Effector memory CD8-positive, alpha-beta T cell (primary cell): ENCODE results near the gene TOR1AIP2.

Experiments
- ATAC-seq: fragments of 150-1000 bp; cut with Tn5 transposase; replicated peaks from 2 replicates; pipeline ENCODE4 v1.10.0; 2021; ENCODE audit warnings: mild to moderate bottlenecking, moderate library complexity
- DNase-seq, 3 experiments: peaks; one replicate each; pipeline ENCODE4 v3.0.0; 2021
- H3K27ac Mint-ChIP-seq, 2 donors: one replicate each; pipeline ENCODE4 v1.8.0; 2022; ENCODE audit warnings: mild to moderate bottlenecking in 2 of 2, mixed read lengths in 2 of 2, moderate library complexity in 2 of 2
- H3K27me3 Mint-ChIP-seq, 2 donors: one replicate each; pipeline ENCODE4 v1.8.0; 2022; ENCODE audit warnings: mixed read lengths in 2 of 2
- H3K36me3 Mint-ChIP-seq: one replicate; pipeline ENCODE4 v1.8.0; 2022; ENCODE audit warnings: mild to moderate bottlenecking, moderate library complexity, mixed read lengths; ENCODE audit not compliant: insufficient read depth
- H3K4me1 Mint-ChIP-seq, 2 donors: one replicate each; pipeline ENCODE4 v1.8.0; 2022; ENCODE audit warnings: low read depth in 2 of 2, mixed read lengths in 2 of 2
- H3K4me3 Mint-ChIP-seq, 2 donors: one replicate each; pipeline ENCODE4 v1.8.0; 2022; ENCODE audit warnings: mild to moderate bottlenecking in 2 of 2, mixed read lengths in 2 of 2, moderate library complexity in 2 of 2
- H3K9me3 Mint-ChIP-seq, 2 donors: one replicate each; pipeline ENCODE4 v1.8.0; 2022; ENCODE audit warnings: mixed read lengths in 2 of 2

The TOR1AIP2 gene

DNA sequence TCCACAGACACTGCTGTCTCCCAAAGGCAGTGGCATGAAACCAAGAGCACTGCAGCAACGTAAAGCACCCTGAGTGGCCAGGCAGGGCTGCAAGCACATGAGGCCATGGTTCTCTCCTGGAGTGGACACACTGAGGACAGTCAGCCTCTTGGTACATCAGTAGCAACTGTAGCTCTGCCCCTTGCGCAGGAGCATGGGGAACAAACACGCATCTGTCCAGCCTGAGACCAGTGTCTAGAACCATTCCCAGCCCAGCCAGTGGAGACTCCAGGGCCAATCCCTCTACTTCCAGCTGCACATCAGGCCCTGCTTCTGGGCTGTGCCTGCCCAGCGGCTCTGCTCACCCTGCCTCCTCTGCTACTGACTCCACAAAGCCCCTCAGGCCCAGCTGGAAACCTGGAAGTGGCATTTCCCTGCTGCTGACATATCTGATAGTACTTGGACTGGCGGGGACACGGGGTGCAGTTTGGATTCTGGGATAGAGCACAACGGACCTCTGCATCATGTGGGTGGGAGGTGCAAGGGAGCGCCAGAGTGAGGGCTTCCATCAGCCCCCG lies 49.0 kb downstream of the TOR1AIP2 start:
- H3K4me1 Mint-ChIP-seq, result peaks cover 13 to 18% of the 10 kb centered on the region in 2 donors
- no peak overlapping the region for H3K4me3 Mint-ChIP-seq
- peaks cover 2% of the 10 kb centered on the region for H3K36me3 Mint-ChIP-seq
- H3K9me3 Mint-ChIP-seq, result no peaks in the 10 kb centered on the region
- no peak overlapping the region for H3K27ac Mint-ChIP-seq
- DNase-seq (no peak), ATAC-seq (no peak)
- H3K27me3 Mint-ChIP-seq, result peaks cover 42 to 56% of the 10 kb centered on the region in 2 donors

GRCh38 chr1:179826626-179827280 lies 50.9 kb downstream of the TOR1AIP2 start:
- Mint-ChIP-seq H3K36me3 (peaks cover 3% of the 10 kb centered on the region), H3K27ac (peak overlapping the region in 1 of 2 donors; percentile 18), H3K4me1 (peaks cover 6 to 14% of the 10 kb centered on the region in 2 donors), H3K9me3 (no peaks in the 10 kb centered on the region), H3K27me3 (peaks cover 42 to 56% of the 10 kb centered on the region in 2 donors), H3K4me3 (no peak overlapping the region)
- DNase-seq (no peak), ATAC-seq (no peak)

DNA sequence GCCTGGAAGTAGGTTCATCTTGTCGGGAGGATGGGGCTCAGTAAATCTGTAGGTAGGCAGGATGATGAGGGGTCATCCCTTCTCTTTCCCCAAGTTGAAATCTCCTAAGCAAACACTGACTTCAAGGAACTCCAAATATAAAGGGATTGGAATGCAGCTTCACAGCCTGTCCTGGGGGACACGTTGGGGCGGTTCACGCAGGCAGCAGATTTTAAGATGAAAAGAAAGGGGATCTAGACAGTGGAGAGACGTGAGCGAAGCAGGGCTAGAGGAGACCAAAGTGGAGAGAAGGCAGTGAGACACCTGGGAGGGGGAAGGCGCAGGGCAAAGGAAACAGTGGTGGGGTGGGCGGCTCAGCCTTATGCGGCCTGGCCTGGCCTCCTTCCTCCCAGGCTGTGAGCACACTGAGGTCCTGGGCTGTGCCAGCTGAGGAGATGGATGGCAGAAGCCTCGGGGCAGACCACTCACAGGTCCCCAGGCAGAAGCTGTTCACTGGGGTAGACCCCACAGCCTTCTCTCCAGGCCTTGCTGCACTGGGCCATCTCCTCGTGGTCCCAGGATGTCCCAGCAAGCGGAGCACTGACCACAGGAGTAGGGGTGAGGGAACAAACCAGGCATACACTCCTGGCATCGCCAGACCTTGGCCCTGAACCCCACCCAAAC lies 51.7 kb downstream of the TOR1AIP2 start:
- ATAC-seq, result no peak
- Mint-ChIP-seq H3K27me3 (peaks cover 42 to 56% of the 10 kb centered on the region in 2 donors), H3K4me3 (no peak overlapping the region), H3K27ac (no peak overlapping the region), H3K4me1 (peaks cover 0 to 6% of the 10 kb centered on the region in 2 donors), H3K36me3 (peaks cover 3% of the 10 kb centered on the region), H3K9me3 (no peaks in the 10 kb centered on the region)
- DNase-seq, result no peak

- H3K4me3 Mint-ChIP-seq, result no peak overlapping the region
- DNase-seq (no peak), ATAC-seq (no peak)
- peaks cover 3% of the 10 kb centered on the region for H3K36me3 Mint-ChIP-seq
- H3K27me3 Mint-ChIP-seq, result peaks cover 42 to 61% of the 10 kb centered on the region in 2 donors
- no peaks in the 10 kb centered on the region for H3K9me3 Mint-ChIP-seq
- no peak overlapping the region for H3K27ac Mint-ChIP-seq
- H3K4me1 Mint-ChIP-seq, result peaks cover 0 to 3% of the 10 kb centered on the region in 2 donors
Observed at GRCh38 chr1:179825206-179825605, 52.4 kb downstream of the TOR1AIP2 start.

DNA sequence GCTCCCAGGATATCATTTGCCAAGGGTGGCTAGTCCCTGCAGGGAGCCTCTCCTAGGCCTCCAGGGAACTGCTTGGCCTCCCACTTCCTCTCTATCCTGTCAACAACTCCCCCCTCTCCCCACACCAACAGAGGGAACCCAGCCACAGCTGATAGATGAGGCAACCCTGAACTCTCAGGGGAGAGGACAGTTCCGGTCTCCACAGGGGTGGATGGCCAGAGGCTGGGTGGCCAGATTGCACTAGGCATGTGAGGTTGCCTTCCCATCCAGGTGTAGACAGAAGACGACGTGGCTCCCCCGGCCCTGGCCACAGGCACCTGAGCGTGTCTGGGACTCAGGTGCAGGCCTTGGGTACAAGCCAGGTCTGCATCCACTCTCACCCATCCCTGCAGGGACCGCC lies 53.3 kb downstream of the TOR1AIP2 start:
- H3K36me3 Mint-ChIP-seq, result peaks cover 3% of the 10 kb centered on the region
- DNase-seq (no peak), ATAC-seq (no peak)
- no peak overlapping the region for H3K4me3 Mint-ChIP-seq
- no peaks in the 10 kb centered on the region for H3K9me3 Mint-ChIP-seq
- no peak overlapping the region for H3K27ac Mint-ChIP-seq
- peaks cover 36 to 55% of the 10 kb centered on the region in 2 donors for H3K27me3 Mint-ChIP-seq
- H3K4me1 Mint-ChIP-seq, result peaks cover 0 to 3% of the 10 kb centered on the region in 2 donors

DNA sequence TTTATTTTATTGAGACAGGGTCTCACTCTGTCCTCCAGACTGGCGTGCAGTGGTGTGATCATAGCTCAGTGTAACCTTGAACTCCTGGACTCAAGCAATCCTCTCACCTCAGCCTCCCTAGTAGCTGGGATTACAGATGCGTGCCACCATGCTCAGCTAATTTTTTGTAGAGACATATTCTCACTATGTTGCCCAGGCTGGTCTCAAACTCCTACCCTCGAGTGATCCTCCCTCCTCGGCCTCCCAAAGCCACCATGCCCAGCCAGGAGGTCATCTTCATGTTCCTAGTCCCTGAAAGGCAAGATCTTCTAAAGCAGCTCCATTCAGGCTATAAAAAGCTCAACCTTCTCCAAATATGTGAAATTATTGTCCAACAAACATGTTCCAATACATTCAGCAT lies 53.9 kb downstream of the TOR1AIP2 start:
- ATAC-seq (no peak), DNase-seq (no peak)
- Mint-ChIP-seq H3K27ac (no peak overlapping the region), H3K4me3 (no peak overlapping the region), H3K9me3 (no peaks in the 10 kb centered on the region), H3K4me1 (peaks cover 0 to 3% of the 10 kb centered on the region in 2 donors), H3K36me3 (peaks cover 3% of the 10 kb centered on the region), H3K27me3 (peaks cover 30 to 49% of the 10 kb centered on the region in 2 donors)

DNA sequence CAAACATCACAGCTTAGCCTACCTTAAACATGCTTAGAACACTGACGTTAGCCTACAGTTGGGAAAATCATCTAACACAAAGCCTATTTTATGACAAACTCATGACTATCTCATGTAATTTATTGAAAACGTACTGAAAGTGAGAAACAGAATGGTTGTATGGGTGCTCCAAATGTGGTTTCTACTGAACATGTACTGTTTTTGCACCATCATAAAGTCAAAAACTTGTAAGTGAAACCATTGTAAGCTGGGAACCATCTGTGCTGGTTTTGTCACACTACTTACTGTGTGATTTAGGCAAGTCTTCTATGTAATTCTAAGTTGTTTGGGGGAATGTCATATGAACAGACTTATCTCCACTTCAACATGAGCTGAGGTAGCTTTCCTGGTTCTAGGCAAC lies 55.5 kb downstream of the TOR1AIP2 start:
- no peak overlapping the region for H3K27ac Mint-ChIP-seq
- no peak for ATAC-seq
- H3K4me3 Mint-ChIP-seq, result no peak overlapping the region
- no peak for DNase-seq
- peaks cover 3% of the 10 kb centered on the region for H3K36me3 Mint-ChIP-seq
- no peaks in the 10 kb centered on the region for H3K9me3 Mint-ChIP-seq
- H3K27me3 Mint-ChIP-seq, result peaks cover 25 to 46% of the 10 kb centered on the region in 2 donors
- peaks cover 0 to 3% of the 10 kb centered on the region in 2 donors for H3K4me1 Mint-ChIP-seq

GRCh38 chr1:179821524-179821923 lies 56.1 kb downstream of the TOR1AIP2 start:
- Mint-ChIP-seq H3K4me1 (no peaks in the 10 kb centered on the region), H3K36me3 (peaks cover 3% of the 10 kb centered on the region), H3K4me3 (no peak overlapping the region), H3K27me3 (peaks cover 25 to 46% of the 10 kb centered on the region in 2 donors), H3K27ac (no peak overlapping the region), H3K9me3 (no peaks in the 10 kb centered on the region)
- no peak for ATAC-seq
- DNase-seq, result no peak

DNA sequence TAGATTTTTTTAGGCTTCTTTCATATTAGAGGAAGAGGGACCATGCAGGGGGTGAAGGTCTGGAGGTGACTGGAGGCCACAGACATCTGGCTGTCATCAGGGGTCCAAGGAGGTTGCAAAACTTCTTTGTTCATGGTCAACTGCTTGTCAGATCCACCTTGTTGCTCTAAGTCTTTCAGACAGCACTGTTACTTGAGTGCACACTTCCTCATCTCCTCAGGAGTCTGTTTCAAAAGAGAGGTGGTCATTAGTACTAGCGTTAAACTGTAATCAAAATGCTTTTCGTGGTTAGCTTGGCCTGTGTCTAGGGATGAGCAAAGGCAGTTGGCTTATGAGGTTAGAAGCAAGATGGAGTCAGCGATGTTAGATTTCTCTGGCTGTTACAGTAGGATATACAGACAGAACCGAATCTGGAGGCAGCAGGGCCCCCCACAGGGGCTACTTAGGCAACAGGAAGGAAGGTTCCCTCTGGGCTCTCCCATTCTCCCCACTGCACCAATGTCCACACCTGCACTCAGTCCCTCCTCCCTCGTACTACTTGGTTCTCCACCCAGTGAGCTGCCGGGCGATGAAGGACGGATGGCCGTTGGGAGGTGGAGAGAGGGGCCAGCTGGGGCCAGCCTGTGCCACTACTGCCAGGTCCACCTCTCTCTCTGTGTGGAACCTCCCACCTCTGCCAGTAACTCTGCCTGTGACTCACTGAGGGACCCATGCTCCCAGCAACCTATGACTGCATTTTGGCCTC lies 57.2 kb downstream of the TOR1AIP2 start:
- ATAC-seq, result no peak
- H3K4me1 Mint-ChIP-seq, result peaks cover 2 to 4% of the 10 kb centered on the region in 2 donors
- H3K36me3 Mint-ChIP-seq, result peaks cover 3% of the 10 kb centered on the region
- no peak overlapping the region for H3K4me3 Mint-ChIP-seq
- H3K27me3 Mint-ChIP-seq, result peaks cover 20 to 42% of the 10 kb centered on the region in 2 donors
- no peaks in the 10 kb centered on the region for H3K9me3 Mint-ChIP-seq
- no peak for DNase-seq
- H3K27ac Mint-ChIP-seq, result no peak overlapping the region

DNA sequence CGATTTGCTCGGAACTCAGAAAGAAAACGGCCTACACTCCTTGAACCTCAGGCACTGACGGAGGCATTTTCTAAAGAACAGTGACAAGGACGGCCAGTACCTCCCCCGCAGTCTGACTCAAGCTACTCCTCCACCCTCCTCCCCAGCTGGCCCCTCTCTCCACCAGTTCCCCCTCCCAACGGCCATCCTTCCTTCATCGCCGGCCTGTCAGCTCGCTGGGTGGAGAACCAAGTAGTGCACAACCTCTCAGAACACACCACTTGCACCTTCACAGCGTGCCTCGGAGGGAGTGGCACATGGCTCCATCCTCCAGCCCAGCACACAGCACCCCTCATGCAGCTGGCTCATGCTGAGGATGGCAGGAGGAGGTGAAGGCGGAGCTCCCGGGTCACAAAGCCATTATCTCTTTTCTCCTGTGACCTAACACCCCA lies 58.8 kb downstream of the TOR1AIP2 start:
- Mint-ChIP-seq H3K4me3 (no peak overlapping the region), H3K9me3 (no peaks in the 10 kb centered on the region), H3K27ac (no peak overlapping the region), H3K36me3 (peaks cover 6% of the 10 kb centered on the region), H3K27me3 (peaks cover 8 to 29% of the 10 kb centered on the region in 2 donors), H3K4me1 (peaks cover 11 to 13% of the 10 kb centered on the region in 2 donors)
- ATAC-seq (no peak), DNase-seq (no peak)

DNA sequence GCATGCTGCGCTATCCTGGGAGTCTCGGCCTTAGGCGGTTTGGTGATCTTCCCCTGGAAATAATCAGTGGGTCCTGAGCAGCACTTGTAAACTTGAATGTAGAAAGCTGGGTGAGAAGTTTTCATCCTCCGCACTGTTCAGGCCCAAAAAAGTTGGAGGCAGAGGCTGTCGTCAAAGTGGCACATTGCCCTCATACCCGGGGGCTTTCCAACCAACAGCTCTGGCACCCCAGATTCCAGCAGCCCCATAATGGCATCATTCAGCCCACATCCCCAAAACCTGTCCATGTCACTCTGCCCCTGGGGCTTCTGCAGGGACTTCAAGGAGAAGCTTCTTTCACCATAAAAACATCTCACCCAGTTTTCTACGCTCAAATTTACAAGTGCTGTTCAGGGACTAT lies 59.3 kb downstream of the TOR1AIP2 start:
- H3K4me3 Mint-ChIP-seq, result no peak overlapping the region
- H3K9me3 Mint-ChIP-seq, result no peaks in the 10 kb centered on the region
- H3K27ac Mint-ChIP-seq, result no peak overlapping the region

GRCh38 chr1:179817789-179818188 lies 59.8 kb downstream of the TOR1AIP2 start:
- peaks cover 11 to 13% of the 10 kb centered on the region in 2 donors for H3K4me1 Mint-ChIP-seq
- H3K27ac Mint-ChIP-seq, result no peak overlapping the region
- ATAC-seq (no peak), DNase-seq (no peak)
- no peaks in the 10 kb centered on the region for H3K9me3 Mint-ChIP-seq
- H3K4me3 Mint-ChIP-seq, result no peak overlapping the region
- H3K36me3 Mint-ChIP-seq, result peaks cover 4% of the 10 kb centered on the region
- peaks cover 8 to 38% of the 10 kb centered on the region in 2 donors for H3K27me3 Mint-ChIP-seq

More for the DNA sequence above, 59.3 kb downstream of the TOR1AIP2 start:
- ATAC-seq (no peak), DNase-seq (no peak)
- Mint-ChIP-seq H3K4me1 (peaks cover 11 to 13% of the 10 kb centered on the region in 2 donors), H3K36me3 (peaks cover 4% of the 10 kb centered on the region), H3K27me3 (peaks cover 8 to 33% of the 10 kb centered on the region in 2 donors)

DNA sequence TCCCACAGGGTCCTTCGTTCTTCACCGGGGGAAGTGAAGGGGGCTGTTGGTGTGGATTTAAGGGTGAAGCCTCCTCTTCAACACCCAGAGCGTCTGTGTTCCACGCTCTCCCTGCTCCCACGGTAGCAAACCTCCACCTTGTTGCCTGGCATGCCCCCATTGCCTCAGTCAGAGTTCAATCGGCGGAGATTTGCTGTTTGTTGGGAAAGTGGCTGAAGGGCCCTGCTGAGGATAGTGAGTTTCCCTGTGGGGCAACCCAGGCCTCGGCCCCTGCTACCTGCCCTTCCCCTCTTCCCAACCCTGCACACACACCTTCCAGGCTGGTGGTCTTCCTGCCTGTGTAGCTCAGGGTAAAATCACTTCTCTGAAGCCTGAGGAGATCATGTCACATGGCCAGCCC lies 60.5 kb downstream of the TOR1AIP2 start:
- H3K36me3 Mint-ChIP-seq, result peaks cover 4% of the 10 kb centered on the region
- DNase-seq, result no peak
- H3K27me3 Mint-ChIP-seq, result peaks cover 14 to 45% of the 10 kb centered on the region in 2 donors
- ATAC-seq, result no peak
- no peaks in the 10 kb centered on the region for H3K9me3 Mint-ChIP-seq
- no peak overlapping the region for H3K27ac Mint-ChIP-seq
- peak overlapping the region in 1 of 2 donors; percentile 97 for H3K4me3 Mint-ChIP-seq
- peaks cover 11 to 13% of the 10 kb centered on the region in 2 donors for H3K4me1 Mint-ChIP-seq
